Stimulated activated CD4-positive, alpha-beta T cell treated with anti-CD3 and anti-CD28 coated beads, Interleukin-4, amount 100 ng/mL, for 1 hour (primary cell): ENCODE results near the gene ROR1.
"Not testable (repeated sequence)": the region's sequence is repeated elsewhere in the genome, so short reads cannot be mapped to it uniquely, and the experiment has no call there.

ENCODE experiments used
- DNase-seq: peaks from one replicate; pipeline ENCODE4 v3.0.0-alpha.2; 2020

ROR1 gene

DNA sequence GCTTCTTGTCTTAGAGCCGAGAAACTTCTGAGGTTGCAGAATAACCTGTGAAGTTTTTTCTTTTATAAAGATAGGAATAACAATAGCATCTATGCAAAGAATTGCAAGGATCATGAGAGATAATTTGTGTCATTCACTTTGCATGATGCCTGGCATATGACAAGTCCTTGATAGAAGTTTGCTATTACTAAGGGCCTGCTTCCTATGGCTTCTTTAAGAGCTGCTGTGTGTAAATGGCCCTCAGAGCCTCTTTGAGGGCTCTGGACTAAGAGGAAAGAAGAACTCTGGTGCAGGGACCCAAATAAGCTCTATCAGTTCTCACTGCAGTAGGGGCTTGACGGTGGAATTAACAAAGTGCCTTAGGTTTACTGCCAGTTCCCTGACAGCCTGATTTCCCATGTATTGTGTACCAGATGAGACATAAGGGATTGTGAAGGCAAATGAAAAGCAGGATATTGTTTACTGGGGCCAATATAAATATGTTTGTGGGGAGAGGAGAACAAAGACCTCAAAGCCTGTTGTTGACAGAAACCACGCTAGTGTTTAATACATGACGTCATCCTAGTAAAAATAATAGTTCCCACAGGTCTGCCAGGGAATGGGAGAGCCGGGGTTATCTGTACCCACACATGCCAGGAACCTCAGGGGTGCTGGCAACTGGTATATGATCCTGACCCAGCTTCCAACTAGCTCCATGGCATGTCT is 298.4 kb downstream of the ROR1 start:
- no peak for DNase-seq

DNA sequence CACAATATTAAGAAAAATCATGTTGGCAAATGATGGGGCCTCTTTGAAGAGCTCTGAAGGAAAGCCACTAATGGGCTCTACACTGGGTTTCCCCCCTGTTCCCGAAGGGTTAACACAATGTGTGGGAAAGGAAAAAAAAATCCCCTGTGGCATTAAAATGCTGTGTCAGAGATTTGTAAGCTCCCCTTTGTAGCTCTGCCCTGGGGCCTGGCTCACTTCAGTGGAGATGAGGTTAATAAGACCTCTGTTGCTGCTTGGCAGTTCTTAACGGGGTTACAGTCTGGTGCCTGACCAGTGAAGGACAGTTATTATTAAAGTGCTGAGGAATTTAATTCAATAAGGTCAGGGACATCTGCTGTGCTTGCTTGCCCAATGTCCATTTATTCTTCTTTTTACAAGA is 299.9 kb downstream of the ROR1 start:
- no peak for DNase-seq

DNA sequence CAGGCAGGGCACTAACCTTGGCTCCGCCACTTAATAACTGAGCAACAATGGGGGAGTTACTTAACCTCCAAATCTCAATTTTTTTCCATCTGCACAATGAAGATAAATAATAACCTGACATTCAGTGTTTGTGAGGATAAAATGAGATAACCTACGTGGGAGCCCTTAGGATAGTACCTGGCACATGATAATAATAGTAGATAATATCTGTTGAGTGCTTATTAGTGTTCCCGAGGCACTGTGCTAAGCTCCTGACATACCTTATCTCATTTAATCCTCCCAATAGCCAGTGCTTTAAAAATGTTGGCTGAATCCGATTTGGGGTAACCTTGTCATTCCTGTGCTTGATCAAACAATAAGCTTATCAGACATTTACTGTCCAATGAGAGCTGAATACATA is 300.9 kb downstream of the ROR1 start:
- no peak for DNase-seq

DNA sequence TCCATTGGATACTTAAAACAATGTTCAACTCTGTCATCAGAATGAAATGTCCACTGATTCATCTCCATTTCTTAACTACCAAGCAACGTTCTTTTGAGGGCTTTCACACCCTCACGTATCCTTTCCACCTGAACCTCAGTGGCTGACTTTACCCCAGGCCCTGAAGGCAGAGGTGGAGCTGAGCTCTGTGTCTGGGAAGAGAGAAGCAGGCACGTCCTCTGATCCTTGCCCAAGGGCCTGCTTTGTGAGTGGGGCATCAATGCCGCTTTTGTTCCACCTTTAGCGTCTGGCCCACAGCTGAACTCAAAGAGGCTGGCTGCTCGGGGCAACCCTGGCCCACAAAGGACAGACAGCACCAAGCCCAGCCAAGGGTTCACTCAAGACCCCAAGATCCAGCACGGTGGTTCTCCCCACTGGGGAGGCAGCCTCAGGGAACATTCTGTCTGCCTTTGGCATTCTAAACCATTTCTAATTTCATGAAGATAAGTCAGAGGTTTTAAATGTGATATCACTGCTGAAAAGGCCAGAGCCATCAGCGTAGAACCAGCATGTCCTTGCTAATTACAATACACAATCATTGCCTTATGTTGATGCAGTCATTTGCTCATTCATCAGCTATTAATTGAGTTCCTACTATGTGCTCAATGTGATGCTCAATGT is 303.6 kb downstream of the ROR1 start:
- DNase-seq, result no peak

DNA sequence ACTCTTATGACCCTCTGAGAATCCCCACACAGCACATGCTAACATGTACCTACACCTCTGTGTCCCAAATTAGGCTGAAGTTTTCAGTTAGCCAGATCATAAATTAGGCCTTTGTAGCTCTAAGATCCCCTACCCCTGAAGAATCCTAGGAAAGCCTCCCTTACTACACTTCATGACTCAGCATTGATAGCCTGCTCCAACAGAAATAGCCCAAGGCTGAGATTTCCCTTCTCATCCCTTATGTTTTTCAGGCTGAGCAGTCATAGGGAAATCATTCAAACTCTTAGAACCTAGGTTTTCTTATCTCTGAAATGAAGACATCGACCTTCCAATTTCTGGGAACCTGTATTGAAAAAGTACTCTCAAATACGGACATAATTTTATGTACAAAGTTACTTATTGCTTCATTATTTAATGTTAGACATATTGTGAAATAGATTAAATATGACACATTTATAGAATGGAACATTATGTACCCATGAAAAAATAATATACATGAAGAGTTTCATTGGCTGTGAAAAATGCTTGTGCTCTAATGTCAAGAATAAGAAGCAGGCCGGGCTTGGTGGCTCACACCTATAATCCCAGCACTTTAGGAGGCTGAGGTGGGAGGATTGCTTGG is 307.2 kb downstream of the ROR1 start:
- DNase-seq, result no peak

DNA sequence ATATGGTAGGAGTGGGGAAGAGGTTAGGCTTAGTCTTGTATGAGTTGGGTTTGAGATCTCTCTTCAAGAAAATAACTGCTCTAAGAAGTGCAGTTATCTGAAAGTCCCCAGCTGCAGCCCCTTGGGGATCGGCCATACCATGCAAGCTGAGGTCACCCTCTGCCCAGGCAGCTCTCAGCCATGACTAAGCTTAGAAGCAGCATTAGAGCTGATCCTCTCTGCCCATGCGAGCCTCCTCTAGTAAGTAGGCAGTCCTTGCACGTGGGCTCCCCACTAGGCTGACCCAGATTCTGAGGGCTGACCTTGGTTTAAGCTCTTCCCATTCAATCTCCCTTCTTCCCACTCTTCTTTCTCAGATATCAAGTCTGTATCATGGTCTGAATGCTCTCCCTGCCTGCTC is 308.6 kb downstream of the ROR1 start:
- no peak for DNase-seq

DNA sequence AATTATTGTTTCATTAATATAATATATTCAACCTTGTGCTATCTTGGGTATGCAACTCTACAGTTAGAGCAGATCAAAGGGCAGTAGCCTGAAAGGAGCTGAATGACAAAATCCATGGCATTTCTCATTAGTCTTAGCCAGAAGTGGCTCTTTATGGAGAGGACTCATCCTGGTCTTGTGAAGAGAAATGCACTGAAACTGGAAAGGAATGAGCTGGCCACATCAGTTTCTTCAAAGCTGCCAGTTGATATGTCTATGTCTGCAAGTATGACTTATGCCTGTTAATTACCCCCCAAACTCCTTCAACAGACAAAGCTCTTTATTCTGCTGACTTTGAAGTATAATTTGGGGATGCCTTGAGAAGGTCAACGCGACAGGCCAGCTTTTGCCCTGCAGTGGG is 310.6 kb downstream of the ROR1 start:
- no peak for DNase-seq

DNA sequence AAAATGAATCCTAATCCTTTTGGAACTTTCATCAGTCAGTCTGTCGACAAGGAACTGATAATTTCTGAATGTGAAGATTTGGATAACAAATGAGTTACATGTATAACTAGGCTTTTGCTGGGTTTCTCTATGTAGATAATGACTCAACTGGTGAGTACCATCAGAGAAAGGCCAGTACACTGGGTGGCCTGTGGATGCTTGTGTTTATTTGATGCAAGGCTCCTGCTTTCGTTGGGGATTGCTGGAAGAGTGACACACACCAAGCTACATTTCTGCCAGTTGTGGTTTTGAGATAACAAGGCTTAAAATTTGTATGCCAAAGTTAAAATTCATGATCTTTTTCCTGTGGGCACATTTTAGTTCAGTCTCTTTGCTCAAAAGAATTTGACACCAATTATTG is 314.0 kb downstream of the ROR1 start:
- no peak for DNase-seq

DNA sequence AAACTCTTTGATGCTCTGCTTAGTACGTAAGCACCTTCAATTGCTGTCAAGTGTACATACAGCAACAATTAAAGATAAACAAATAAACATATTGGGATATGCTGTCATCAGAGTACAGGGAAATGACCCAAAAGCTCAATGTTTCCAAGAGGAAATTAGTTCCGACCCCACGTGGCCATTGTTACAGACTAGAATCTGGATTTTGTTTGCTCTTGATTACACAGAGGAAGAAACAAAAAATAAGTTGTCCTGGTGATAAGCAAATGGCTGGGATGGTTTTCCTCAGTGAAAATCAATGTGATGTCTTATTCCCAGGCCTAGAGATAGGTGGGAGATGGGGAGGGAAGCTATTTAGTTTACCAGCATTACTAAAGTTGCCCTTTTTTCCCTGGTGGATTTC is 316.6 kb downstream of the ROR1 start:
- DNase-seq, result no peak

DNA sequence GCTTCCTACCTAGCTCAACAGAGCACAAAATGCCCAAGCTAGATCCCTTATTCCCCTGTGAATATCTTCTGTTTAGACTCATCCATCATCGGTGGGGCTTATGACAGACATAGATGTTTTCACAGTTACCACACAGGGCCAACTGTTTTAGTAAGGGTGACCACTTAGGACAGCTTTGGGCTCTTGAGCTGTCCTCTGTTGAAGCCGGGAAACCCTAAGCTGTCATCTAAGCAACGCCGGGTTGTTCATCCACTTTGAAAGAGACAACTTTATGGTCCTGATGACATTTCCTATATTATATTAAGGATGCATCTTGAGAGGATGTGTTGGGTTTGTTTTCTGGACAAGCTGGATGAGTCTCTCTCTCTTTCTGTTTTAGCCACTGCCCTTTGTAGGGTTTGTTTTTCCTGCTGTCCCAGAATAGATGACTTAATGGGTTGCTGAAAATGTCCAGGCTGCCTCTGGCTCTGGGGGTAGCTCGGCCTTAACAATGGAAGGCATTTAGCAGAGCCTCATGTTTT is 319.1 kb downstream of the ROR1 start:
- DNase-seq, result no peak

DNA sequence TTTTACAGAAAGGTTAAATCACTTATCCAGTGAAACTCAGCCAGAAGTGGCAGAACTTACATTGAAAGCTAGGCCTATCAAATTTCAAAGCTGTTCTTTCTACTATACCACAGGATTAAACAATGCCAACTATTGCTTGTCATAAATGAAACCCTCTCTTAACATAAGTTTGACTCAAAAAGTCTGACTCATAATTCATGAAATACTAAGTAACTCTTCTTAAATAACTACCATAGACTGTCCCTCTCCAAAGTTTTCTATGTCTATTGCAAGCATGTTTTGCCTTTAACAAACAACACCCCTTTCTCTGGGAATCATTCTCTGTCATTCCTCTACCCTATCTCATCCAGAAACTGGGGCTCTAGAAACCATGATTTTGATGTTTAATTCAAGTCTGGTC is 320.1 kb downstream of the ROR1 start:
- no peak for DNase-seq

DNA sequence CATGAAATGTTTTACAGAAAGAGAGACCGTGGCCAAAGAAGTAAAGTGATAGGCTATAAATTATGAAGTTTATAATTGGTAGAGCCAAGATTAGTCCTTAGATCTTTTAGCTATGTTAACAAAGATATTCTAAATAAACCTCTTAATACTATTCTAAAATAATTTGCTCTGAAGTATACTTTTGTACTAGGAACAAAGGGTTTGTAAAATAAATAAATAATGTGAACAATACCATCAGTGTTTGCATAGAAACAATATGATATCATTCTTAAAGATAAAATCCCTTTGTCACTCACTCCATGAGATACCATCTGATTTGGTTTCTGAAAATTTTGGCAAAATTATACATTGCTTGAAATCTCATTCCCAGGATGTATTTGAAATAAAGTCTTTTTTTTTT is 322.0 kb downstream of the ROR1 start:
- DNase-seq, result no peak

DNA sequence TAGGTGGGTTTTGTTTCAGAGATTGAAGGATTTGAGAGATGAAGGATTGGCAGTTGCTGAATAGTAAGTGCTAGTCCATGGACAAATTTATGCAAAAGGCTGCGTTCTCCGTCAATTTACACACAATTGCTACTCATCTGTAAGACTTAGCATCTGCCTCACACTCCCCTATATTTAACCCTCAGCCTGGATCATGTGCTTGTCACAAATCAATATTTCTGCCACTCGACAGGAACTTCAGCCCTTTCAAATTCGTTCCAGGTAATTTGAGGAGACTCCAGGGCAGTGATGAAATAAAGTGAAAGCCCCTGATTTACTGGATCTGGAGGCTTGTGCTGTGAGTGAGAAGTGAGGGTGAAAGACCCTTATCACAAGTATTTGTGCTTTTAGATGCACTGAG is 324.0 kb downstream of the ROR1 start:
- DNase-seq, result no peak

DNA sequence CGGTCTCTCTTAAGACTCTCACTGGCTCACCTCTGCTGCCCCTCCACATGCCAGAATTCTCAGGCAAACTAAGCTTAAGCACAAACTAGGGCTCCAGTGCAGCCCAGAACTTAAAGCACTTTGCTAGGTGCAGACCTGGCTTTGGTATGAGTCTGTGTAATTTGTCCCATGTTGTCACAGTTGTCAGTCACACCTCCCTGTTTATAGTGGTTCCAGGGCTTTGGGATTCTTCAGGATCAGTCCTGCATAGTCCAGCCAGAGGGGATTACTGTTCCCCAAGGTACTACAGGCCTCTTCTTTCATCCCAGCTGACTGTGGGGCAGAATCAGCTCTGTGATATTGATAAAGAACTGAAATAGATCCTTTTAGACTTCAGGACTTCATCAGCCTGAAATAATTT is 324.6 kb downstream of the ROR1 start:
- no peak for DNase-seq

DNA sequence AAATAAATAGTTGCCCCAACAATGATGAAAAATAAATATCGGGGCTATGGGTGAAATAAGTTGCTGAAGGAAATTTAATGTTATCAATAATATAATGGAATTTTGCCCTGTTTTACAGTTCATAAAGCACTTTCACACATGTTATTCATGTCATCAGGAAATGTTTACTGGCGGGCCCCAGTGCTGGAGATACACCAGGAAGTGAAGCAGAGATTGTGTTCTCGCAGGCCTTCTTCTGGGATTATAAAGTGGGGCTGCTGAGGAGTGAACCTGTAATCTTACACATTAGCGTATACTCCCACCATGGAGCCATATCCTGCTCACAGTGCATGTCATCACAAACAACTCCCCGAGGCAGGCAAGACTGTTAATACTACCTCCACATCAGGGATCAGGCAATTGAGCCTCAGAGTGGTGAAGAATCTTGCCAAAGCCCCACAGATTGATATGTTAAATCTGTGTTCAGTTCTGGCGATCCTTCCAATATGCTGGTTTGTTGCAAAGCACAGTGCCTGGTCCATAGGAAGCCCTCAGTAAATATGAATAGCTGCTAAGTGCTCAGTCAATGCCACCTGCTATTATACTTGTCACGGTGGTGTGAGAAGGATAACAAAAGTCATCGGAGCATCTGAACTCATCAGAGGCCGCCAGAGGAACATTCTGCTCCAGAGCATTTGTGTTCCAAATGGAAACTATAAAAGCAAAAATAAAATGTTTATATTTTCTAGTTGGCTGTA is 325.2 kb downstream of the ROR1 start:
- no peak for DNase-seq

DNA sequence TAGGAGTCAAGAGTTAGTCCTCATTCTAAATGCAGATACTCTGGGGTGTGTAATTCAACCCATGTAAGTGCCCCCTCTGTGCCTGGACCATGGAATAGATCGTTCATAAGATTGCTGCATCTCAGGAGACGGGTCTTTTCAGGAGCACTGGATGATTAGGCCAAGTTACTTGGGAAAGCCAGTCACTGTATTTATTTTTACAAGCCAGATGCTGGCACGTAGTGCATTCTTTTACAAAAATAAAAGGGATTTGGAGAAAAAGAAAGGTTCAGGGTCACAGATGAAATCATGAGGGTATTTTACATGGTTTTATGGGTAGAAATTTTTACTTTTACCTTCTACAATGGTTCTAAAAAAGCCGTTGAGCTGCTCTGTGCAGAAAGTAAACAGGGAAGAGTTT is 327.0 kb downstream of the ROR1 start:
- no peak for DNase-seq

DNA sequence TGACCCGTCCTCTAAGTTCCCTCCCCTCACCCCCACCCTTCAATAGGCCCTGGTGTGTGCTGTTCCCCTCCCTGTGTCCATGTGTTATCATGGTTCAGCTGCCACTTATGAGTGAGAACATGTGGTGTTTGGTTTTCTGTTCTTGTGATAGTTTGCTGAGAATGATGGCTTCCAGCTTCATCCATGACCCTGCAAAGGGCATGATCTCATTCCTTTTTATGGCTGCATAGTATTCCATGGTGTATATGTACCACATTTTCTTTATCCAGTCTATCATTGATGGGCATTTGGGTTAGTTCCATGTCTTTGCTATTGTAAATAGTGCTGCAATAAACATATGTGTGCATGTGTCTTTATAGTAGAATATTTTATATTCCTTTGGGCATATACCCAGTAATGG is 330.8 kb downstream of the ROR1 start:
- DNase-seq, result not testable (repeated sequence)

DNA sequence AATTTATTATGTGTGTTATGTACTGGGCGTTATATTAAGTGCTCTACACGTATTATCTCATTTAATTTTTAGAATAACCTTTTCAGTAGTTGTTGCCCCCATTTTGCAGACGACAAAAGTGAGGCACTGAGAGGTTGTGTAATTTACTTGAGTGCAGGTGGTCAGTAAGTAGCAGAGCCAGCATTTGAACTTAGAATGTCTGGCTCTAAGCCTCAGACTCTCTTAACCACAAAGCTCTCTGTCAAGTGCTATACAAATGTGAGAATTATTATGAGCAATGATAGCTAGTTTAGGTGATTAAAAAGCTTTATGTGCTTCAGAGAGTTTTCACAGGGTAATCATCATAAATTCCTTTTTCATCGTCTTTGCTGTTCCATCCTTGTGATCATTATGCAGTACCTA is 333.3 kb downstream of the ROR1 start:
- DNase-seq, result no peak

DNA sequence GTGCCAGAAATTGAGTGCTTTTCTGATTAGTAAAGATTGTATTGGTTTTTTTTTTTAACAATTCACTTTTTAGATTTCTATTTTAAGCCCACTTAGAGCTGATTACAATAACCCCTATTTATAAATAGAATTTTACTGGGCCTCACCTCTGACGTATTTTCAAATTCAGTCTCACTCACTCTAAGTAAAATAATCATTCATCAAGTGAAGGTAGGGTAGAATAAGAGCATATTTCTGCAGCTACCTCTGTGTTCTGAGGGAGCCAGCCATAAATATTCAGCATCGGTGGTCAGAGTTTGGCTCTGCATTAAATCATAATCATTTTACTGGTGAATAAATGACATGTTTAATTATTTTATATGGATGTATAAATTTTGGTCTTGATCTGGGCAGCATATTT is 333.8 kb downstream of the ROR1 start:
- no peak for DNase-seq

DNA sequence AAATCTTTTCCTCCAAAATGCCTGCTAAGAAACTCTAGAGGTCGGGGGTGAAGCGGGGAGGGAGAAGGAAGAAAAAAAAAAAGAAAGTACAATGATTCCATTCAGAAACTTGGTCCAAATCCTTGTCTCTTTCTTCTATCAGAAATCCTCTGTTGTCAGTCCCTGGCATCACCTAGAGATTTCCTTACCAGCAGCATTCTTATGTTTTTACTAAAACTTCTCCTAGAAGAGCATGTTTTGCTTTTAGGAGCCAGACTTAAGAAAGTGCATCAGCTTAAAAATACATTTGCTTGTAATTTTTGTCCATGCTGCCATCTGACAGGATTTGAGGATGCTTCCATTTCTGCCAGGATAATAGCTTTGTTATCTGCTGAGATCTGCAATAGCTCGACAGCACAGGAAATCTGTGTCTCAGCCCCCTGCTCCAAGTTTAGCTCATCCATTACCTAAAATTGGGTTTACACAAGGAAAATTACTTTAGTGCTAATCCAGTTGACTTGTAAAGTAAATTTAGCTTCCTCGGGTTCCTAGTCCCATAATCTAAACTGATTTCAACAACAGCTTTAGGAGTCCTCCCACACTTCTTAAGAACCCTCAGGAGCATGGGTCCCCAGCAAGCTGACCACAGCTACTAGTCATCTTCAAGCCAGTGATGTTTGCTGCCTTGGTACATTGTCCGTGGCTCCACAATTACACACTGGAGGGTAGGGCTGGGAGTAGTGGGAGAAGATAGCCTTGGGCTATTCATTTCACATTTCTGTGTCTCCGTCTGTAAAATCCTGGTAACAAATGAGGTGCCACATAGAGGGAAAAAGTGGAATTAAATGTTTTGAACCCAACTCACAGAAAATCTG is 337.3 kb downstream of the ROR1 start:
- DNase-seq, result no peak

DNA sequence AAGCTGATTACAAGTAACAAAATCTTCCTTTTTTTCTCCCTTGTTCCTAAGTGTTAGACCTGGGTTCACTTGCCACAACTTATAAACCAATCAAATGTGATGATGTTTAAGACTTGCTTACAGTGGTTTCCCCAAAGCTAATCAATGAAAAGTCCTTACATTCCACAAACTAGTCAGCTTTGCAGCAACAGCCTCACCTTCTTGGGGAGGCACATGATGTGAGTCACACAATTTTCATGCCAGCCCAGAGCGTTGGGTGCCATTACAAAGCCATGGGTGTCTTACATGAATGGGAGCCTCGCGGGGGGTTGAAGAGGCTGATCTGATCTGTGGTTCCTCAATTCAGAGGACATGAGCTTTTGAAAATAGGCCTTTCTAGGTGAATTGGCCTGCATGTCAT is 338.0 kb downstream of the ROR1 start:
- DNase-seq, result no peak

DNA sequence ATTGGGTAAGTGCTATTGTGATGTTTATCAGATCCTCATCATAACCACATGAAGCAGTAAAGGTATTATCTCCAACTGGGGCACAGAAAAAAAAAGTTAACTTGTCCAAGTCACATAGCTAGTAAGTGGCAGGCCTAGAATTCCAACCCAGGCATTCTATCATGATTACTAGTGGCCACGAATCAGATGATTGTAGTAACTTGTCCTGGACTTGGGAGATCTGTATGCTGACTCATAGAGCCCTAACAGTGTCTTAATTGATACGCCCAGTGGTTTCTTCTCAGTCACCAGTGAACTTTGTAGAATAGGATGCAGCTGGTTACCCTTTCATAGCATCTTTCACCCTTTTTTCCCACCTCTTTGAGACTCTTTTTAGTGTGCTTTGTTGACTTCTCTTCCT is 338.5 kb downstream of the ROR1 start:
- DNase-seq, result no peak
